Neural progenitor cell (in vitro differentiated cells): ENCODE results near the gene CREBL2.

Experiments used
- CTCF ChIP-seq: fragments of 200-600 bp; sonication (generic); IDR thresholded peaks from 2 replicates; pipeline ENCODE4 v1.5.1; 2017; ENCODE audit warnings: antibody characterized with exemption, mild to moderate bottlenecking
- EZH2 ChIP-seq: fragments of 200-600 bp; sonication (generic); IDR thresholded peaks from 2 replicates; pipeline ENCODE4 v1.6.1; 2017; ENCODE audit warnings: antibody characterized with exemption, mild to moderate bottlenecking, moderate library complexity

GRCh38 chr12:12600659-12601058 lies 11.0 kb upstream of the CREBL2 start:
- TF ChIP-seq CTCF (no peak), EZH2 (no peak)
